ENCODE results near the gene CWC25.

DNA sequence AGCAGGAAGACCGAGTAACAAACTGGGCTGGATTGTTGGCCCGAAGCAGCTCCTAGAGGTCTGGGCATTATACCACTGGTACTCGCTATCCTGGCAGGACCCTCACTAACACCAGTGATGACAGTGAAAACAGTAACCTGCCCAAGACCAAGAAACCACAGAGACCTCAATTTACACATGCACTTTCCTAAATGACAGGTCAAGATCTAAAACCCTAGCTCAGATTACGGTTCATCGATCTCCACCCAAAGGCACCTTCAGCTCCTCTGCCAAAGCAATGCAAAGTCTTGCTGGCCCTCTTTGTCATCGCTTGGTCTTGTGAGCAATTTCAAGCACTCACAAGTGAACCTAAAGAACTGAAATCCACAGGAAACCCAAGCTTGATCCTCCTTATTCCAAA lies 27.3 kb downstream of the CWC25 start:
- no peak for TF ChIP-seq CTCF (IDR thresholded peaks at IDR 0.05)
- TF ChIP-seq POLR2A (IDR thresholded peaks at IDR 0.05), result no peak

All from adrenal gland (tissue), 5 donors.